Muscle layer of colon (tissue), 2 donors: Measurements from ENCODE around the gene ROR2.

Experiments
- H3K27ac ChIP-seq: one replicate; pipeline ENCODE4 v1.7.0; 2013; ENCODE audit warnings: low read depth, mild to moderate bottlenecking, low read length, moderate library complexity
- H3K27me3 ChIP-seq, 2 donors: one replicate each; pipeline ENCODE4 v1.7.0; 2013; ENCODE audit warnings: low read length in 2 of 2, mild to moderate bottlenecking in 2 of 2; ENCODE audit not compliant: insufficient read depth in 2 of 2, control insufficient read depth in 1 of 2
- H3K36me3 ChIP-seq: one replicate; pipeline ENCODE4 v1.7.0; 2013; ENCODE audit warnings: mild to moderate bottlenecking, low read length; ENCODE audit not compliant: insufficient read depth
- H3K4me1 ChIP-seq: one replicate; pipeline ENCODE4 v1.7.0; 2013; ENCODE audit warnings: mild to moderate bottlenecking, low read length; ENCODE audit not compliant: insufficient read depth
- H3K4me3 ChIP-seq, 2 donors: one replicate each; pipeline ENCODE4 v1.7.0; 2013; ENCODE audit warnings: low read length in 2 of 2, low read depth in 1 of 2, mild to moderate bottlenecking in 1 of 2, moderate library complexity in 1 of 2
- H3K9ac ChIP-seq: one replicate; pipeline ENCODE4 v1.7.0; 2013; ENCODE audit warnings: low read length
- H3K9me3 ChIP-seq: one replicate; pipeline ENCODE4 v1.7.0; 2013; ENCODE audit warnings: mild to moderate bottlenecking, low read length
- donor health status: abdominal sarcoma.
- donor health status: Adenocarcinoma of cecum.

ROR2 gene

GRCh38 chr9:91835216-91835615, 114.8 kb downstream of the ROR2 start:
- Histone ChIP-seq H3K9me3 (no peaks in the 10 kb centered on the region), H3K9ac (no peak overlapping the region), H3K4me1 (peaks cover 74% of the 10 kb centered on the region), H3K27me3 (no peaks in the 10 kb centered on the region), H3K4me3 (no peak overlapping the region), H3K27ac (peak overlapping the region; percentile 53), H3K36me3 (no peaks in the 10 kb centered on the region)

- H3K9me3 ChIP-seq, result no peaks in the 10 kb centered on the region
- peak overlapping the region; percentile 55 for H3K9ac ChIP-seq
- H3K4me3 ChIP-seq, result no peak overlapping the region
- no peaks in the 10 kb centered on the region for H3K36me3 ChIP-seq
- no peaks in the 10 kb centered on the region for H3K27me3 ChIP-seq
- peaks cover 69% of the 10 kb centered on the region for H3K4me1 ChIP-seq
- H3K27ac ChIP-seq, result peak overlapping the region; percentile 5
Observed at GRCh38 chr9:91834740-91835139, 115.3 kb downstream of the ROR2 start.

- Histone ChIP-seq H3K27me3 (no peaks in the 10 kb centered on the region), H3K4me3 (peak overlapping the region in 1 of 2 donors; percentile 26), H3K9ac (peak overlapping the region; percentile 55), H3K9me3 (no peaks in the 10 kb centered on the region), H3K27ac (peak overlapping the region; percentile 5), H3K36me3 (no peaks in the 10 kb centered on the region), H3K4me1 (peaks cover 60% of the 10 kb centered on the region)
Observed at GRCh38 chr9:91833878-91834255, 116.2 kb downstream of the ROR2 start.

- Histone ChIP-seq H3K4me3 (peak overlapping the region in 1 of 2 donors; percentile 26), H3K36me3 (no peaks in the 10 kb centered on the region), H3K9me3 (no peaks in the 10 kb centered on the region), H3K4me1 (peaks cover 55% of the 10 kb centered on the region), H3K27me3 (no peaks in the 10 kb centered on the region), H3K27ac (peak overlapping the region; percentile 5), H3K9ac (peak overlapping the region; percentile 55)
Observed at GRCh38 chr9:91833096-91833877, 116.7 kb downstream of the ROR2 start.

- Histone ChIP-seq H3K4me1 (peaks cover 45% of the 10 kb centered on the region), H3K27ac (no peak overlapping the region), H3K36me3 (no peaks in the 10 kb centered on the region), H3K9me3 (no peaks in the 10 kb centered on the region), H3K4me3 (no peak overlapping the region), H3K27me3 (no peaks in the 10 kb centered on the region), H3K9ac (no peak overlapping the region)
Observed at GRCh38 chr9:91832322-91832721, 117.7 kb downstream of the ROR2 start.

GRCh38 chr9:91825866-91826265, 124.2 kb downstream of the ROR2 start:
- Histone ChIP-seq H3K36me3 (no peaks in the 10 kb centered on the region), H3K27me3 (no peaks in the 10 kb centered on the region), H3K27ac (no peak overlapping the region), H3K9ac (no peak overlapping the region), H3K4me3 (no peak overlapping the region), H3K4me1 (peaks cover 38% of the 10 kb centered on the region), H3K9me3 (no peaks in the 10 kb centered on the region)

GRCh38 chr9:91825422-91825821, 124.6 kb downstream of the ROR2 start:
- no peaks in the 10 kb centered on the region for H3K36me3 ChIP-seq

GRCh38 chr9:91824601-91825305, 125.3 kb downstream of the ROR2 start:
- peaks cover 43% of the 10 kb centered on the region for H3K4me1 ChIP-seq
- H3K9ac ChIP-seq, result no peak overlapping the region
- H3K9me3 ChIP-seq, result no peaks in the 10 kb centered on the region
- H3K27me3 ChIP-seq, result no peaks in the 10 kb centered on the region
- H3K27ac ChIP-seq, result peak overlapping the region; percentile 52
- peak overlapping the region; percentile 7 to 10 for H3K4me3 ChIP-seq
- no peaks in the 10 kb centered on the region for H3K36me3 ChIP-seq

More at GRCh38 chr9:91825422-91825821, 124.6 kb downstream of the ROR2 start:
- Histone ChIP-seq H3K9me3 (no peaks in the 10 kb centered on the region), H3K4me3 (no peak overlapping the region), H3K9ac (no peak overlapping the region), H3K4me1 (peaks cover 42% of the 10 kb centered on the region), H3K27me3 (no peaks in the 10 kb centered on the region), H3K27ac (no peak overlapping the region)

- Histone ChIP-seq H3K4me3 (peak overlapping the region; percentile 7 to 10), H3K27ac (peak overlapping the region; percentile 52), H3K27me3 (no peaks in the 10 kb centered on the region), H3K9ac (no peak overlapping the region), H3K36me3 (no peaks in the 10 kb centered on the region), H3K9me3 (no peaks in the 10 kb centered on the region), H3K4me1 (peaks cover 43% of the 10 kb centered on the region)
Observed at GRCh38 chr9:91824151-91824550, 125.9 kb downstream of the ROR2 start.

- no peaks in the 10 kb centered on the region for H3K27me3 ChIP-seq
- H3K4me3 ChIP-seq, result no peak overlapping the region
- H3K9me3 ChIP-seq, result no peaks in the 10 kb centered on the region
- no peak overlapping the region for H3K9ac ChIP-seq
- no peaks in the 10 kb centered on the region for H3K36me3 ChIP-seq
- H3K27ac ChIP-seq, result no peak overlapping the region
- peaks cover 58% of the 10 kb centered on the region for H3K4me1 ChIP-seq
Observed at GRCh38 chr9:91820949-91821880, 128.8 kb downstream of the ROR2 start.

- H3K9ac ChIP-seq, result no peak overlapping the region
- H3K9me3 ChIP-seq, result no peaks in the 10 kb centered on the region
- no peak overlapping the region for H3K27ac ChIP-seq
- H3K4me1 ChIP-seq, result peaks cover 59% of the 10 kb centered on the region
- H3K27me3 ChIP-seq, result no peaks in the 10 kb centered on the region
- no peaks in the 10 kb centered on the region for H3K36me3 ChIP-seq
- no peak overlapping the region for H3K4me3 ChIP-seq
Observed at GRCh38 chr9:91820126-91820750, 129.8 kb downstream of the ROR2 start.
